Stomach smooth muscle (tissue), 2 donors: Measurements from ENCODE around the gene B4GAT1.
"Not testable (repeated sequence)": the region's sequence is repeated elsewhere in the genome, so short reads cannot be mapped to it uniquely, and the experiment has no call there.

Experiments used
- H3K27ac ChIP-seq: one replicate; pipeline ENCODE4 v1.7.0; 2013; ENCODE audit warnings: mild to moderate bottlenecking, low read length, inconsistent platforms
- H3K27me3 ChIP-seq, 2 donors: one replicate each; pipeline ENCODE4 v1.7.0; 2013; ENCODE audit warnings: low read length in 2 of 2; ENCODE audit not compliant: insufficient read depth in 2 of 2, control insufficient read depth in 1 of 2
- H3K36me3 ChIP-seq, 2 donors: one replicate each; pipeline ENCODE4 v1.7.0; 2013; ENCODE audit warnings: low read length in 2 of 2; ENCODE audit not compliant: control insufficient read depth in 2 of 2, insufficient read depth in 2 of 2
- H3K4me1 ChIP-seq: one replicate; pipeline ENCODE4 v1.7.0; 2013; ENCODE audit warnings: low read length; ENCODE audit not compliant: control insufficient read depth, insufficient read depth
- H3K4me3 ChIP-seq, 2 donors: one replicate each; pipeline ENCODE4 v1.7.0; 2013; ENCODE audit warnings: low read length in 2 of 2
- H3K9ac ChIP-seq, 2 donors: one replicate each; pipeline ENCODE4 v1.7.0; 2013; ENCODE audit warnings: low read length in 2 of 2, mild to moderate bottlenecking in 1 of 2
- H3K9me3 ChIP-seq, 2 donors: one replicate each; pipeline ENCODE4 v1.7.0; 2013; ENCODE audit warnings: low read length in 2 of 2; ENCODE audit not compliant: control insufficient read depth in 2 of 2
- donor health status: healthy.
- donor health status: Pancreatic carcinoma.

The B4GAT1 gene

GRCh38 chr11:66362481-66363147, 15.2 kb upstream of the B4GAT1 start:
- H3K27me3 ChIP-seq, result no peaks in the 10 kb centered on the region
- H3K9me3 ChIP-seq, result no peaks in the 10 kb centered on the region
- H3K27ac ChIP-seq, result no peak overlapping the region
- no peak overlapping the region for H3K9ac ChIP-seq
- H3K4me3 ChIP-seq, result no peak overlapping the region
- peaks cover 2% of the 10 kb centered on the region for H3K4me1 ChIP-seq
- no peaks in the 10 kb centered on the region for H3K36me3 ChIP-seq

GRCh38 chr11:66361502-66361941, 14.1 kb upstream of the B4GAT1 start:
- H3K27me3 ChIP-seq, result no peaks in the 10 kb centered on the region

DNA sequence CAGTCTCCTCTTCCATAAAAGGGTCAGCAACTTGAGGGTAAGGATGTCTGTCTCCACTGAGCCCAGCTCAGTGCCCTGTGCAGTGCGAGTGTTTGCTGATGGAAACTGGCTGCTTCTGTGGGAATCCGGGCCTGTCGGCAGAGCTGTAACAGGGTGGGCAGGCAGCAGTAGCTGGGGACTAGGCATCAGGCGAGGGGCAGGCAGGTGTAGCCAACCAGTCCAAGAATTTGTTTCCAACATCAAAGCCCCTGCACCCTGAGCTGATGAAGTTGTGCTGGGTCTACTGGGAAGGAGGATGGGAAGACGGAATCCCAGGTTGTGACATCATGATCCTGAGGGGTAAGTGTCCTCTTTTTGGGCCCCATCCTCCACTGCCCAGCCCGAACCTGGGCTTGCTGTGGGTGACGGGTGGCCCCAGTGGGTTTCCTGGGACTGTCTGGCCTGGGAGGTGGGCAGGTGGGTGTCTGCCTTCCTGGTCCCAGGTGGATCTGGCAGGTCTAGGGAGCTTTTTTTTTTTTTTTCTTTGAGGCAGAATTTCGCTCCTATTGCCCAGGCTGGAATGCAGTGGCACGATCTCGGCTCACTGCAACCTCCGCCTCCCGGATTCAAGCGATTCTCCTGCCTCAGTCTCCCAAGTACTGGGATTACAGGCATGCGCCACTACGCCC, 13.1 kb upstream of the B4GAT1 start:
- no peaks in the 10 kb centered on the region for H3K27me3 ChIP-seq
- H3K9ac ChIP-seq, result no peak overlapping the region
- no peaks in the 10 kb centered on the region for H3K9me3 ChIP-seq
- H3K27ac ChIP-seq, result no peak overlapping the region
- H3K36me3 ChIP-seq, result no peaks in the 10 kb centered on the region
- no peak overlapping the region for H3K4me3 ChIP-seq
- H3K4me1 ChIP-seq, result peaks cover 2% of the 10 kb centered on the region

More at GRCh38 chr11:66361502-66361941, 14.1 kb upstream of the B4GAT1 start:
- Histone ChIP-seq H3K27ac (no peak overlapping the region), H3K9ac (no peak overlapping the region), H3K36me3 (no peaks in the 10 kb centered on the region), H3K4me1 (peaks cover 2% of the 10 kb centered on the region), H3K9me3 (no peaks in the 10 kb centered on the region), H3K4me3 (no peak overlapping the region)

DNA sequence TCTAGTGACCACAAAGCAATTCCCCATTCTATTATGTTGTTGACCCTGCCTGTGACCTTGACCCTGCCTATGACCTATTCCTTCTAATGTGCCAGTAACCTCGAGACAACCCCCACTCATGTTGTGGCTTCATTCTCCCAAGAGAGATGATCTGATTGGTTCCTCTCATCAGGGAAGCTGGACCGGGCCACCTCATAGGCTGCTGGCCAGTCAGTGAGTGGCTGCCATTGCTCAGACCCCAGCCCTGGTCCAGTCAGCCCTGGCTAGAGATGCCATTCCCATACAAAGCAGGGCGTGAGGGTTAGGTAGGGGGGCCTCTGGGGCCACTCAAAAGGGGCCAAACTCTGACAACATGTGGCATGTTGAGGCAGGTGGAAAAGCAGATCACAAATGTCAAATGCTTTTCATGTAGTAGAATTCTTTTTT, 12.2 kb upstream of the B4GAT1 start:
- Histone ChIP-seq H3K4me3 (no peak overlapping the region), H3K9me3 (no peaks in the 10 kb centered on the region), H3K9ac (no peak overlapping the region), H3K36me3 (no peaks in the 10 kb centered on the region), H3K4me1 (peaks cover 2% of the 10 kb centered on the region), H3K27me3 (no peaks in the 10 kb centered on the region), H3K27ac (no peak overlapping the region)

DNA sequence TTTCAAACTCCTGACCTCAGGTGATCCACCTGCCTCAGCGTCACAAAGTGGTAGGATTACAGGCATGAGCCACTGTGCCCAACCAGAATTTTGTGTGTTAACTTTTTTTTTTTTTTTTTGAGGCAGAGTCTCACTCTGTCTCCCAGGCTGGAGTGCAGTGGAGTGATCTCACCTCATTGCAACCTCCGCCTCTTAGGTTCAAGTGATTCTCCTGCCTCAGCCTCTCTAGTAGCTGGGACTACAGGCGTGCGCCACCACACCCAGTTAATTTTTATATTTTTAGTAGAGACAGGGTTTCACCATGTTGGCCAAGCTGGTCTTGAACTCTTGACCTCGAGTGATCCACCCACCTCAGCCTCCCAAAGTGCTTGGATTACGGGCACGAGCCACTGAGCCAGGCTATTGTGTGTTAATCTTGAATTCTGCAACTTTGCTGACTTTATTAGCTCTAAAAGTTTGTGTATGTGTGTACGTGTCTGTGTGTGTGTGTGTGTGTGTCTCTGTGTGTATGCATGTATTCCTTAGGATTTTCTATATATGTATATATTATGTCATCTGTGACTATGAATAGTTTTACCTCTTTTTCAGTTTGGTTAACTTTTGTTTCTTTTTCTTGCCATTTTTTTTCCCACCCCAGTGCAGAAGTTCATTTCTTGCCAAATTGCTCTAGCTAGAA, 3.3 kb upstream of the B4GAT1 start:
- H3K9me3 ChIP-seq, H3K36me3 ChIP-seq, H3K9ac ChIP-seq, H3K27me3 ChIP-seq, H3K27ac ChIP-seq, H3K4me3 ChIP-seq: not testable (repeated sequence)
- peaks cover 22% of the 10 kb centered on the region for H3K4me1 ChIP-seq

- H3K27me3 ChIP-seq, result no peaks in the 10 kb centered on the region
- H3K9ac ChIP-seq, result no peak overlapping the region
- H3K4me1 ChIP-seq, result peaks cover 36% of the 10 kb centered on the region
- H3K36me3 ChIP-seq, result no peaks in the 10 kb centered on the region
- H3K4me3 ChIP-seq, result no peak overlapping the region
- no peaks in the 10 kb centered on the region for H3K9me3 ChIP-seq
- H3K27ac ChIP-seq, result no peak overlapping the region
These were observed 1.6 kb upstream of the B4GAT1 start for GRCh38 chr11:66349084-66349386.

- peaks cover 9 to 11% of the 10 kb centered on the region in 2 donors for H3K36me3 ChIP-seq
- no peaks in the 10 kb centered on the region for H3K27me3 ChIP-seq
- H3K27ac ChIP-seq, result peak overlapping the region; percentile 82
- H3K9me3 ChIP-seq, result no peaks in the 10 kb centered on the region
- H3K4me1 ChIP-seq, result peaks cover 46% of the 10 kb centered on the region
- peak overlapping the region; percentile 78 to 98 for H3K4me3 ChIP-seq
- peak overlapping the region; percentile 86 to 97 for H3K9ac ChIP-seq
These were observed 679 bp downstream of the B4GAT1 start for GRCh38 chr11:66346476-66347424.

- Histone ChIP-seq H3K27me3 (no peaks in the 10 kb centered on the region), H3K36me3 (peaks cover 22 to 23% of the 10 kb centered on the region in 2 donors), H3K4me3 (peak overlapping the region; percentile 78 to 98), H3K27ac (peak overlapping the region; percentile 76), H3K4me1 (peaks cover 46% of the 10 kb centered on the region), H3K9ac (peak overlapping the region; percentile 86 to 96), H3K9me3 (no peaks in the 10 kb centered on the region)
These were observed 2.1 kb downstream of the B4GAT1 start for GRCh38 chr11:66345316-66345649.

DNA sequence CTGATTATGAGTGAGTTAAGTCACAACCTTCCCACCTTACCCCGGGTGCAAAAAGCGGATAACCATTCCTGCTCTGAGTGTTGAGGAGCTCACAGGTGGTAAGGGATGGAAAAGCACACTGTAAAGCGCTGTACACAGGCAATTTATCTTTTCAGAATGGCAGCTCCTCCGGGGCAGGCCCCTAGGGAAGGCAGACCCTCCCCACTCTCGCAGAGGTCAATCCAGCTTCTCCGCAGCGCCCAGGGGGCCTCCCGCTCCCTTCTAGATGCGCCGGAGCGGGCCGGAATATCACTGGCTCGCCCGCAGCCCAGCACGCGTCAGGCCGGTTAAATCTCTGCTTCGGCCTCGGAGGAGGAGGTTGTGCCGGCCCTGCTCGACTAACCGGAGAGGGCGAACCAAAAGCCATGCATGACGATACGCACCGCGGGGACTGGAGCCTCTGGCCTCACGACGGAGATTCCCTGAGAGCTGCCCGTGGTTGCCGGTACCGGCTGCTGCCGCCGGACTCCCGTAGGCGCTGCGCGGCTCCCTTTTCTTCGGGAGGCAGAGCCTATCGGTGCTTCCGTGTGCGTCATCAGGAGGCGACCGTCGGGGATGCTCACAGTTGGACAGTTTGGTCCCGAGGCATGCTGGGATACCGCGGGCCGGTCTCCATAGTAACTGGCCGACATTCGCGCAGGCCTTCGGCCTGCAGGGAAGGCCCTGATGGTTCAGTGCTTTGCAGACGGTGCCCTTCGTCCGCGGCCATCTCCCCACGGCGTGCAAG, 2.7 kb downstream of the B4GAT1 start, which contains the start of gene BRMS1:
Gene BRMS1, minus strand, starts transcription at position 555 of the 766 bp plus-strand sequence. CDS start 2,870 bp downstream, outside the sequence.
- no peaks in the 10 kb centered on the region for H3K27me3 ChIP-seq
- peaks cover 27 to 28% of the 10 kb centered on the region in 2 donors for H3K36me3 ChIP-seq
- peak within 1 kb of the TSS; percentile 76 for H3K27ac ChIP-seq
- H3K4me1 ChIP-seq, result peaks cover 46% of the 10 kb centered on the region
- peak within 1 kb of the TSS; percentile 78 to 98 for H3K4me3 ChIP-seq
- peak within 1 kb of the TSS; percentile 86 to 96 for H3K9ac ChIP-seq
- no peaks in the 10 kb centered on the region for H3K9me3 ChIP-seq

GRCh38 chr11:66343176-66343575, 4.3 kb downstream of the B4GAT1 start:
- Histone ChIP-seq H3K9ac (no peak overlapping the region), H3K4me1 (peaks cover 43% of the 10 kb centered on the region), H3K27me3 (no peaks in the 10 kb centered on the region), H3K27ac (no peak overlapping the region), H3K4me3 (no peak overlapping the region), H3K9me3 (no peaks in the 10 kb centered on the region), H3K36me3 (peaks cover 32 to 35% of the 10 kb centered on the region in 2 donors)
